OCI-LY7 (cell line): ENCODE data around the gene HS6ST3. TPM values are rescaled to one million over a fixed set of nuclear protein-coding genes. Genes with fewer than 3 reads are reported as not detected.

Experiments
- BruUV-seq: library from RNA; stranded (reverse); fragments of 400-500 nt; replicated peaks from 2 replicates; lab custom pipeline; 2021; lab: Mats Ljungman, UMichigan
- CTCF ChIA-PET: fragments of 300-600 bp; sonication (Branson Sonifier 250); formaldehyde crosslinking; loops from one replicate; lab custom pipeline; 2022; ENCODE audit warnings: antibody characterized with exemption; ENCODE audit not compliant: unreplicated experiment; lab: Charles Lee
- POLR2A ChIA-PET: fragments of 300-600 bp; sonication (Branson Sonifier 250); formaldehyde crosslinking; loops from one replicate; lab custom pipeline; 2022; ENCODE audit warnings: antibody characterized with exemption; lab: Charles Lee
- DNase-seq: peaks from one replicate; pipeline ENCODE4 v3.0.0-alpha.2; 2015; ENCODE audit warnings: low spot score
- H2AFZ ChIP-seq: fragments of 200-600 bp; sonication (generic), shearing (Covaris generic); 2 replicates; pipeline ENCODE4 v1.6.1; 2014; ENCODE audit warnings: mild to moderate bottlenecking, antibody characterized with exemption, low read length, moderate library complexity
- H3K27ac ChIP-seq: fragments of 200-600 bp; sonication (generic); 2 replicates; pipeline ENCODE4 v1.5.1; 2014; ENCODE audit warnings: mixed run types, low read depth, mild to moderate bottlenecking, moderate library complexity, low read length, inconsistent platforms; ENCODE audit not compliant: poor library complexity, severe bottlenecking
- H3K36me3 ChIP-seq: fragments of 200-600 bp; sonication (generic); 2 replicates; pipeline ENCODE4 v1.6.1; 2014; ENCODE audit warnings: mild to moderate bottlenecking, antibody characterized with exemption, low read length, moderate library complexity, mixed read lengths; ENCODE audit not compliant: insufficient read depth
- H3K4me1 ChIP-seq: fragments of 200-600 bp; sonication (generic); 2 replicates; pipeline ENCODE4 v1.5.1; 2014; ENCODE audit warnings: mild to moderate bottlenecking, low read length; ENCODE audit not compliant: insufficient read depth, poor library complexity, severe bottlenecking
- H3K4me2 ChIP-seq: fragments of 200-600 bp; sonication (generic); 2 replicates; pipeline ENCODE4 v1.6.1; 2014; ENCODE audit warnings: mild to moderate bottlenecking, low read length
- H3K4me3 ChIP-seq: fragments of 200-600 bp; sonication (generic); 2 replicates; pipeline ENCODE4 v1.5.1; 2014; ENCODE audit warnings: mild to moderate bottlenecking, low read depth, low read length; ENCODE audit not compliant: poor library complexity, severe bottlenecking
- H3K79me2 ChIP-seq: fragments of 200-600 bp; sonication (generic); 2 replicates; pipeline ENCODE4 v1.6.1; 2016; ENCODE audit warnings: low read depth, mild to moderate bottlenecking, low read length, moderate library complexity, mixed read lengths; ENCODE audit not compliant: insufficient read depth
- H3K9me2 ChIP-seq: fragments of 200-600 bp; sonication (generic); 2 replicates; pipeline ENCODE4 v1.6.1; 2016; ENCODE audit warnings: mild to moderate bottlenecking, low read length, mixed read lengths; ENCODE audit not compliant: insufficient read depth
- H3K9me3 ChIP-seq: fragments of 200-600 bp; sonication (generic); 2 replicates; pipeline ENCODE4 v1.6.1; 2014; ENCODE audit warnings: mild to moderate bottlenecking, mixed run types, low read length, mixed read lengths
- H4K20me1 ChIP-seq: fragments of 200-600 bp; sonication (generic); 2 replicates; pipeline ENCODE4 v1.6.1; 2014; ENCODE audit warnings: mild to moderate bottlenecking, antibody characterized with exemption, low read length, moderate library complexity, mixed read lengths; ENCODE audit not compliant: insufficient read depth
- EZH2phosphoT487 ChIP-seq: fragments of 200-600 bp; sonication (generic); IDR thresholded peaks from 2 replicates; pipeline ENCODE4 v1.6.1; 2018; ENCODE audit warnings: low read depth, borderline replicate concordance, mild to moderate bottlenecking, mixed run types, antibody characterized with exemption, low read length, moderate library complexity, mixed read lengths
- intact Hi-C: fragments of 100-400 bp; cut with micrococcal nuclease; formaldehyde crosslinking; loops from one replicate; pipeline ENCODE4 v1.10.0; 2022; ENCODE audit not compliant: unreplicated experiment
- total RNA-seq, 2 experiments: library from RNA; depleted of rRNA in 1 of 2; stranded (reverse); fragments of >200 nt in 1 of 2; shearing (Covaris generic) in 1 of 2; gene quantifications; 2 replicates each; pipeline ENCODE4 v1.2.3, GENCODE V29; 2014 to 2022
- TF ChIP-seq, protein P1 (sequence below): fragments of 200-600 bp; sonication (generic); conservative IDR thresholded peaks from 2 replicates; pipeline ENCODE4 v1.5.1; 2014; ENCODE audit warnings: mild to moderate bottlenecking, antibody characterized with exemption, low read length, moderate library complexity, mixed read lengths

The HS6ST3 gene
- total RNA-seq, 2 experiments from 2014 or later, result not detected

DNA sequence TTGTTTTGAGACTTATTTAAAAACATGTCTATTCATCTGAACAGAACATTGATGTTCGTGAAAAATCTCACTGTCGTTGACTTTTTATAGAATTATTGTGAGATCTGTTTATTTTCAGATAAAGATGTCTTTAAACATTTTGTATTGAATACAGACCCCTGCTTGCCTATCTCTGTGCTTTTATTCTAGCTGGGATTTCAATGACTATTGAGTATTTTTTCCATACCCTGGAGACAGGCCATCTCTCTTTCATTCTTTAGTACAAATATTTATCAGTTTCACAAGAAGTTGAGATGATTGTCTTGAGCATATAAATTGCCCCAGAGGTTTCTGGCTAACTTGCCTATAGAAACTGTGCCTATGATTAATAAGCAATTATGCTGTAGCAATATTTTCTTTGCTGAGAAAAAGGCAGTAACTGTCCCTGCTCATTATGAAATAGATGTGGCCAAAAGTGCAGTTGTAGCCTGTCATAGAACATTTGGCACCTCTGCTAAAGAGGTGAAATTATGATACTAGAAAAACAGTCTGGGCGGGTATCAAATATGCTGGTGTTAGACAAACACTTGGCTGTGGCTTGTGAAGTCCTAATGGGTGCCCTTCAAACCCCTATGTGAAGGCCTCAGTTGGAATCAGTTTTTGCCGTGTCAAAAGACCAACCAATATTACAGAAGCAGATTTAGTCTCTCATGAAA is 360.6 kb downstream of the HS6ST3 start:
- H3K27ac ChIP-seq, result no peak overlapping the region
- H3K4me3 ChIP-seq, result no peak overlapping the region
- ChIA-PET POLR2A (no interaction called here), CTCF (no interaction called here)
- H4K20me1 ChIP-seq, result no peaks in the 10 kb centered on the region
- H3K4me1 ChIP-seq, result no peaks in the 10 kb centered on the region
- H3K4me2 ChIP-seq, result no peak overlapping the region
- no TSS peak for BruUV-seq
- no peaks in the 10 kb centered on the region for H3K79me2 ChIP-seq
- TF ChIP-seq EZH2phosphoT487, result no peak
- TF ChIP-seq, protein P1, sequence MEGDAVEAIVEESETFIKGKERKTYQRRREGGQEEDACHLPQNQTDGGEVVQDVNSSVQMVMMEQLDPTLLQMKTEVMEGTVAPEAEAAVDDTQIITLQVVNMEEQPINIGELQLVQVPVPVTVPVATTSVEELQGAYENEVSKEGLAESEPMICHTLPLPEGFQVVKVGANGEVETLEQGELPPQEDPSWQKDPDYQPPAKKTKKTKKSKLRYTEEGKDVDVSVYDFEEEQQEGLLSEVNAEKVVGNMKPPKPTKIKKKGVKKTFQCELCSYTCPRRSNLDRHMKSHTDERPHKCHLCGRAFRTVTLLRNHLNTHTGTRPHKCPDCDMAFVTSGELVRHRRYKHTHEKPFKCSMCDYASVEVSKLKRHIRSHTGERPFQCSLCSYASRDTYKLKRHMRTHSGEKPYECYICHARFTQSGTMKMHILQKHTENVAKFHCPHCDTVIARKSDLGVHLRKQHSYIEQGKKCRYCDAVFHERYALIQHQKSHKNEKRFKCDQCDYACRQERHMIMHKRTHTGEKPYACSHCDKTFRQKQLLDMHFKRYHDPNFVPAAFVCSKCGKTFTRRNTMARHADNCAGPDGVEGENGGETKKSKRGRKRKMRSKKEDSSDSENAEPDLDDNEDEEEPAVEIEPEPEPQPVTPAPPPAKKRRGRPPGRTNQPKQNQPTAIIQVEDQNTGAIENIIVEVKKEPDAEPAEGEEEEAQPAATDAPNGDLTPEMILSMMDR, result no peak
- H3K9me2 ChIP-seq, result no peaks in the 10 kb centered on the region
- H3K36me3 ChIP-seq, result no peaks in the 10 kb centered on the region
- intact Hi-C loops, result no loop called here
- no peak overlapping the region for H2AFZ ChIP-seq
- no peaks in the 10 kb centered on the region for H3K9me3 ChIP-seq
- DNase-seq, result no peak

DNA sequence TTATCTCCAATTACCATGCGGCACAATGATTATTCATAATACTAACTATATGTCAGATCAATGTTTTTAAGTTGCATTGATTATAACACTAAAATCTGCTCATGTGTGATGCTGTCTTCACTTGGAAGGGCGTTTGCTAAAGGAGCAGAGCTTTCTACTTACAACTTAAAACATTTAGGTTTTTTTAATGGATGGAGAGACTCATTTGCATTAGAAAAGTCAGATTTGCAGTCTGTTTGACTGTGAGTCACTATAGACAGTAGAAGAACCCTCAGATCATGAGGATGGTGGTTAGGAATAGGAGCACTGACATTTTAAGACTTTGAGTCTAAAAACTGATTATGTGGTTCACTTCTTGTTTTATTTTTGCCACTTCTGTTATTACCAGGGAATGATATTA is 364.6 kb downstream of the HS6ST3 start:
- H2AFZ ChIP-seq, result no peak overlapping the region
- POLR2A ChIA-PET, result no interaction called here
- no peaks in the 10 kb centered on the region for H3K79me2 ChIP-seq
- TF ChIP-seq, protein P1, result no peak
- TF ChIP-seq EZH2phosphoT487, result no peak
- H3K4me1 ChIP-seq, result no peaks in the 10 kb centered on the region
- H3K36me3 ChIP-seq, result no peaks in the 10 kb centered on the region
- H3K27ac ChIP-seq, result no peak overlapping the region
- H4K20me1 ChIP-seq, result no peaks in the 10 kb centered on the region
- H3K4me2 ChIP-seq, result no peak overlapping the region
- DNase-seq, result no peak
- BruUV-seq, result no TSS peak
- H3K9me3 ChIP-seq, result no peaks in the 10 kb centered on the region
- CTCF ChIA-PET, result no interaction called here
- intact Hi-C loops, result no loop called here
- H3K9me2 ChIP-seq, result no peaks in the 10 kb centered on the region
- H3K4me3 ChIP-seq, result no peak overlapping the region

DNA sequence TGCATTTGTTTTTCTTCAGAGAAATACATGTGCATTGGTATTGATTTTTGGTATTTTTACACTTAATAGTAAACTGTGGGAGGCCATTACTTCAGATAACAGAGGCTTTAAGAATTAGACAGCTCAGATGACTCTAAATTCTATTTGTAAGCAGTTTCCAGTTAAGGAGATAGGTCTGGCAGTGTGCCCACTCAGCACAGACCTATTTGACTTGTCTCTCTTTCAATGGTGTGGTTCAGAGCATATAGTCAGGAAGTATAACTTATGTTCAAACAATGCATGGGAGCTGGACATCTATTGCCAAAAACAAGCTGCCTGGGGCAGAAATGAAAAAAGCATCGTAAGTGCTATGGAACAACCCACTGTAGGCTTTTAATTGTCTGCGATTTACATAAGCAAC is 370.7 kb downstream of the HS6ST3 start:
- Histone ChIP-seq H3K9me2 (no peaks in the 10 kb centered on the region), H3K9me3 (no peaks in the 10 kb centered on the region), H3K4me2 (no peak overlapping the region), H3K27ac (no peak overlapping the region), H4K20me1 (no peaks in the 10 kb centered on the region), H3K36me3 (no peaks in the 10 kb centered on the region), H3K4me1 (no peaks in the 10 kb centered on the region), H3K4me3 (no peak overlapping the region), H3K79me2 (no peaks in the 10 kb centered on the region), H2AFZ (no peak overlapping the region)
- ChIA-PET POLR2A (no interaction called here), CTCF (interaction anchor here (0.6 kb wide), 1 partner anchor 14 kb away, joined by 3 read pairs; no protein-coding TSS in a partner anchor)
- no TSS peak for BruUV-seq
- intact Hi-C loops, result no loop called here
- DNase-seq, result no peak
- TF ChIP-seq, protein P1, result no peak
- TF ChIP-seq EZH2phosphoT487, result no peak
